ENCODE results near the gene TMCC2. TPM values are rescaled to one million over a fixed set of nuclear protein-coding genes. Genes with fewer than 3 reads are reported as not detected.
A peak's percentile ranks its signal among the peaks of the same experiment; 100 is the strongest.

TMCC2 gene
- total RNA-seq, 3 donors from 2014 or later (not counting 1 experiment from before 2014, with no cell fraction given): 0.93 to 1.5 (median 1.1) TPM

DNA sequence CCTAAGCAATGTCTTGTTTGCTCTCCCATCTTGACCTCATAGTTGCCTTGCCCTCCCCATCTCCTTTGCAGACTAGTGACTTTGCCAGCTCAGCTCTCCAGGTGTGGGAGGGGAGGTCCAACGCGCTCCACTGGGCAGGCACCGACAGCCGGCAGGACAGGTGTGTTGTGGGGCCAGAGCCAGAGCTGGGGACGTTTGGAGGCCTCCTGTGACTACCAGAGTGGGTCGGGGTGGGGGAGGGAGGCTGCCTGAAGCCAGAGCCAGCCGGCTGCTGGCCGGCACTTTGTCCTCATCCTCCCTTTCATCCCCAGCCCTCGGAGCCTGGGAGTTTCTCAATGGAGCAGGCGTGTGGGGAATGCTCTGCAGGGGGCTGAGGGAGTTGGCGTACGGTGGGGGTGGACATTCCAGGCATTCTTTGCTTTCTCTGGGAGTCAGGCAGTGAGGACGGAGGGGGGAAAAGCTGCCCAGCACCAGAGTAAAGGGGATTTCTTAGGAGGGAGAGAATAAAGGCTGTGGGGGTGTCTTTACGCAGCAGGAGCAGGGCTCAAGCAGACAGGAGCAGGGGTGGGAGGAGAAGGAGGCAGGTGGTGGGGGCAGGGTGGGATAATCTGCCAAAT, 73.6 kb downstream of the TMCC2 start:
- Mint-ChIP-seq H3K4me3 (no peak overlapping the region), H3K9me3 (no peaks in the 10 kb centered on the region), H3K27me3 (ENCODE audit: low read depth in 2 of 2) (no peaks in the 10 kb centered on the region), H3K27ac (peak overlapping the region in 1 of 2 donors; percentile 62), H3K36me3 (peaks cover 13% of the 10 kb centered on the region), H3K4me1 (peaks cover 19 to 33% of the 10 kb centered on the region in 2 donors)
- Histone ChIP-seq H3K27me3 (ENCODE audit: control insufficient read depth, insufficient read depth, low read length) (no peaks in the 10 kb centered on the region), H3K27ac (ENCODE audit: low read length) (no peak overlapping the region), H3K4me3 (ENCODE audit: low read length) (no peak overlapping the region), H3K36me3 (ENCODE audit: control insufficient read depth, insufficient read depth, low read length) (peaks cover 52% of the 10 kb centered on the region), H3K4me1 (ENCODE audit: control insufficient read depth, insufficient read depth, low read length) (peaks cover 21% of the 10 kb centered on the region), H3K9me3 (ENCODE audit: control insufficient read depth, insufficient read depth, low read length) (no peaks in the 10 kb centered on the region)
- TF ChIP-seq, protein P1, sequence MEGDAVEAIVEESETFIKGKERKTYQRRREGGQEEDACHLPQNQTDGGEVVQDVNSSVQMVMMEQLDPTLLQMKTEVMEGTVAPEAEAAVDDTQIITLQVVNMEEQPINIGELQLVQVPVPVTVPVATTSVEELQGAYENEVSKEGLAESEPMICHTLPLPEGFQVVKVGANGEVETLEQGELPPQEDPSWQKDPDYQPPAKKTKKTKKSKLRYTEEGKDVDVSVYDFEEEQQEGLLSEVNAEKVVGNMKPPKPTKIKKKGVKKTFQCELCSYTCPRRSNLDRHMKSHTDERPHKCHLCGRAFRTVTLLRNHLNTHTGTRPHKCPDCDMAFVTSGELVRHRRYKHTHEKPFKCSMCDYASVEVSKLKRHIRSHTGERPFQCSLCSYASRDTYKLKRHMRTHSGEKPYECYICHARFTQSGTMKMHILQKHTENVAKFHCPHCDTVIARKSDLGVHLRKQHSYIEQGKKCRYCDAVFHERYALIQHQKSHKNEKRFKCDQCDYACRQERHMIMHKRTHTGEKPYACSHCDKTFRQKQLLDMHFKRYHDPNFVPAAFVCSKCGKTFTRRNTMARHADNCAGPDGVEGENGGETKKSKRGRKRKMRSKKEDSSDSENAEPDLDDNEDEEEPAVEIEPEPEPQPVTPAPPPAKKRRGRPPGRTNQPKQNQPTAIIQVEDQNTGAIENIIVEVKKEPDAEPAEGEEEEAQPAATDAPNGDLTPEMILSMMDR (IDR thresholded peaks at IDR 0.05): no peak
- WGBS (ENCODE audit: insufficient coverage): 89% methylated on average over 12 of the region's 14 CpGs
- ATAC-seq (no peak), DNase-seq (no peak)
- intact Hi-C loops (cut with micrococcal nuclease): no loop called here

DNA sequence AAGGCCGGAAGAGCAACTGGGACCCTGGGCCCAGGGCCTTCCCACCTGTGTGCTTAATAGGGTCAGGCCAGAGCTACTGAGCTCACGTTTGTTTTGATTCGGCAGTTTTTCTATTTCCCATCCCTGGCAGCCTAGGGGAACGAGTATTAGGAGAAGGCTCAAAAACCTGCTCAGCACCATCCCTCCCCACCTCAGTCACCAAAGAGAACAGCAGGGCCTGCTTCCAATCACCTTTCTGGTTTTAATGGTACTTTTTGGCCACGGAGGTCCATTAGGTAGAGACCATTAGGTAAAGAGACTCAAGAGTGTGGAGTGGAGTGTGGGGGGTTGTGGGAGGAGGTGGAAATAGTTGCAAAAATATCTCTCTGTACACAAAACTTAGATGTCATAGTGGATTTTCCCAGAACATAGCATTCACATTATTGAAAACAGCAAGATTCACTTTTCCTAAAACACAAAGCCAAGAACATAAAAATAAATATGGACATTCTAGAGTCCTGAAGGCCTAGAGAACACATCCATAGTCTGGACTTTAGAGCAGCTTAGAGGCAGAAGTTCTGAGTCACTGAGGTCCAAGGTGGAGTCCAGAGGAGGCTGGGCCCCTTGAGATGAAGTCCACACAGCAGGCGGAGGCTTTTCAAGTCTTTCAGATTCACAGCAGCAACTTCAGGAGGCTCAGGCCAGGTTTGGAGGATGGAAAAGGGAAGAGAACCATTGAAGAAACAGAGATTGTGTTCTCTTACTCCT, 74.3 kb downstream of the TMCC2 start:
- Histone ChIP-seq H3K27ac (ENCODE audit: low read length) (no peak overlapping the region), H3K36me3 (ENCODE audit: control insufficient read depth, insufficient read depth, low read length) (peaks cover 59% of the 10 kb centered on the region)

DNA sequence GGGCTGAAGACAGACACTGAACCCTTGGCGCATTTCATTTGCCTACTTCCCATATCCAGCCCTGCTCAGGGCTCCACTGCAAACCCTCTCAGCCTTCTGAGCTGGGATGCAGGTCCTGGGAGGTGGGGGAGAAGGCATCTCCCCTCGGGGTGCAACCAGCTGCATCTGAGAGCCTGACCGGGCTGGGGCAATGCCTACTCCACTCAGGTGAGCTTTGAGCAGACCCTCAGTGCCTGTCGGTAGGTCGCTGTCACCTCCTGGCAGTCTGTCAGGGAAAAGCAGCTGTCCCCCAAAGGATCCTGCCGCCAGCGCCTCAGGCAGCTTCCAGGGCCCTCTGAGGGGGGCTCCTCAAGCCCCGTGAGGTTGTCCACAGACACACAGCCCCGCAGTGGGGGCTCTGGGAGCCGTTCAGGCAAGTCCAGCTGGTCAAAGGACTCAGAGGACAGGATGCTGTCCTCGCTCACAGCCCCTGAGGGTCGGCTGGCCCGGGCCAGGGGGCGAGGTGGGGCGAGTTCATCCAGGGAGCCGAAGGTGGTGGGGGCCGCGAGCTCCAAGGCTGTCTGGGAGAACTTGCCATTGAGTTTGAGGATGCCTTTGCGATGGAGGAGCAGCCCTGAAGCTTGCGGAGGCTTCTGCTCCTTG, 75.6 kb downstream of the TMCC2 start:
- Mint-ChIP-seq H3K4me3 (no peak overlapping the region), H3K4me1 (peaks cover 15 to 32% of the 10 kb centered on the region in 2 donors), H3K9me3 (no peaks in the 10 kb centered on the region), H3K27ac (no peak overlapping the region), H3K36me3 (peaks cover 18% of the 10 kb centered on the region), H3K27me3 (ENCODE audit: low read depth in 2 of 2) (no peaks in the 10 kb centered on the region)
- Histone ChIP-seq H3K4me3 (ENCODE audit: low read length) (no peak overlapping the region), H3K27me3 (ENCODE audit: control insufficient read depth, insufficient read depth, low read length) (no peaks in the 10 kb centered on the region), H3K4me1 (ENCODE audit: control insufficient read depth, insufficient read depth, low read length) (peaks cover 10% of the 10 kb centered on the region), H3K27ac (ENCODE audit: low read length) (no peak overlapping the region), H3K9me3 (ENCODE audit: control insufficient read depth, insufficient read depth, low read length) (no peaks in the 10 kb centered on the region), H3K36me3 (ENCODE audit: control insufficient read depth, insufficient read depth, low read length) (peaks cover 73% of the 10 kb centered on the region)
- intact Hi-C loops (cut with micrococcal nuclease): no loop called here
- no peak for DNase-seq
- ATAC-seq: no peak
- WGBS (ENCODE audit: insufficient coverage): 96% methylated on average over 20 of the region's 20 CpGs
- TF ChIP-seq, protein P1 (IDR thresholded peaks at IDR 0.05): no peak

More for the DNA sequence above, 74.3 kb downstream of the TMCC2 start:
- Histone ChIP-seq H3K27me3 (ENCODE audit: control insufficient read depth, insufficient read depth, low read length) (no peaks in the 10 kb centered on the region), H3K4me1 (ENCODE audit: control insufficient read depth, insufficient read depth, low read length) (peaks cover 15% of the 10 kb centered on the region), H3K4me3 (ENCODE audit: low read length) (no peak overlapping the region), H3K9me3 (ENCODE audit: control insufficient read depth, insufficient read depth, low read length) (no peaks in the 10 kb centered on the region)
- no peaks in the 10 kb centered on the region for H3K9me3 Mint-ChIP-seq
- DNase-seq (no peak), ATAC-seq (no peak)
- intact Hi-C loops (cut with micrococcal nuclease): no loop called here
- 91% methylated on average over 5 of the region's 6 CpGs for WGBS (ENCODE audit: insufficient coverage)
- peaks cover 13% of the 10 kb centered on the region for H3K36me3 Mint-ChIP-seq
- H3K27me3 Mint-ChIP-seq (ENCODE audit: low read depth in 2 of 2): no peaks in the 10 kb centered on the region
- TF ChIP-seq, protein P1 (IDR thresholded peaks at IDR 0.05): no peak
- H3K4me1 Mint-ChIP-seq: peaks cover 15 to 30% of the 10 kb centered on the region in 2 donors
- no peak overlapping the region for H3K27ac Mint-ChIP-seq
- no peak overlapping the region for H3K4me3 Mint-ChIP-seq
